Stimulated activated memory B cell treated with anti-CD40 and anti-IgM and Interleukin-4, amounts not matched to agents 10 μg/mL and 1 μg/mL and 100 μg/mL, for 72 hours (primary cell): Measurements from ENCODE around the gene PRDM15.
A peak's percentile ranks its signal among the peaks of the same experiment; 100 is the strongest.

Source experiments
- ATAC-seq: fragments of 150-1000 bp; cut with Tn5 transposase; 2 replicates; pipeline ENCODE4 v1.10.0; 2021
- H3K27ac Mint-ChIP-seq: one replicate; pipeline ENCODE4 v1.8.0; 2022; ENCODE audit warnings: mild to moderate bottlenecking, mixed read lengths
- H3K27me3 Mint-ChIP-seq: one replicate; pipeline ENCODE4 v1.8.0; 2022; ENCODE audit warnings: mixed read lengths
- H3K36me3 Mint-ChIP-seq: one replicate; pipeline ENCODE4 v1.8.0; 2022; ENCODE audit warnings: mixed read lengths
- H3K4me1 Mint-ChIP-seq: one replicate; pipeline ENCODE4 v1.8.0; 2022; ENCODE audit warnings: mixed read lengths
- H3K4me3 Mint-ChIP-seq: one replicate; pipeline ENCODE4 v1.8.0; 2022; ENCODE audit warnings: mild to moderate bottlenecking, moderate library complexity, mixed read lengths
- H3K9me3 Mint-ChIP-seq: one replicate; pipeline ENCODE4 v1.8.0; 2022; ENCODE audit warnings: mixed read lengths

The PRDM15 gene, protein sequence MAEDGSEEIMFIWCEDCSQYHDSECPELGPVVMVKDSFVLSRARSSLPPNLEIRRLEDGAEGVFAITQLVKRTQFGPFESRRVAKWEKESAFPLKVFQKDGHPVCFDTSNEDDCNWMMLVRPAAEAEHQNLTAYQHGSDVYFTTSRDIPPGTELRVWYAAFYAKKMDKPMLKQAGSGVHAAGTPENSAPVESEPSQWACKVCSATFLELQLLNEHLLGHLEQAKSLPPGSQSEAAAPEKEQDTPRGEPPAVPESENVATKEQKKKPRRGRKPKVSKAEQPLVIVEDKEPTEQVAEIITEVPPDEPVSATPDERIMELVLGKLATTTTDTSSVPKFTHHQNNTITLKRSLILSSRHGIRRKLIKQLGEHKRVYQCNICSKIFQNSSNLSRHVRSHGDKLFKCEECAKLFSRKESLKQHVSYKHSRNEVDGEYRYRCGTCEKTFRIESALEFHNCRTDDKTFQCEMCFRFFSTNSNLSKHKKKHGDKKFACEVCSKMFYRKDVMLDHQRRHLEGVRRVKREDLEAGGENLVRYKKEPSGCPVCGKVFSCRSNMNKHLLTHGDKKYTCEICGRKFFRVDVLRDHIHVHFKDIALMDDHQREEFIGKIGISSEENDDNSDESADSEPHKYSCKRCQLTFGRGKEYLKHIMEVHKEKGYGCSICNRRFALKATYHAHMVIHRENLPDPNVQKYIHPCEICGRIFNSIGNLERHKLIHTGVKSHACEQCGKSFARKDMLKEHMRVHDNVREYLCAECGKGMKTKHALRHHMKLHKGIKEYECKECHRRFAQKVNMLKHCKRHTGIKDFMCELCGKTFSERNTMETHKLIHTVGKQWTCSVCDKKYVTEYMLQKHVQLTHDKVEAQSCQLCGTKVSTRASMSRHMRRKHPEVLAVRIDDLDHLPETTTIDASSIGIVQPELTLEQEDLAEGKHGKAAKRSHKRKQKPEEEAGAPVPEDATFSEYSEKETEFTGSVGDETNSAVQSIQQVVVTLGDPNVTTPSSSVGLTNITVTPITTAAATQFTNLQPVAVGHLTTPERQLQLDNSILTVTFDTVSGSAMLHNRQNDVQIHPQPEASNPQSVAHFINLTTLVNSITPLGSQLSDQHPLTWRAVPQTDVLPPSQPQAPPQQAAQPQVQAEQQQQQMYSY

DNA sequence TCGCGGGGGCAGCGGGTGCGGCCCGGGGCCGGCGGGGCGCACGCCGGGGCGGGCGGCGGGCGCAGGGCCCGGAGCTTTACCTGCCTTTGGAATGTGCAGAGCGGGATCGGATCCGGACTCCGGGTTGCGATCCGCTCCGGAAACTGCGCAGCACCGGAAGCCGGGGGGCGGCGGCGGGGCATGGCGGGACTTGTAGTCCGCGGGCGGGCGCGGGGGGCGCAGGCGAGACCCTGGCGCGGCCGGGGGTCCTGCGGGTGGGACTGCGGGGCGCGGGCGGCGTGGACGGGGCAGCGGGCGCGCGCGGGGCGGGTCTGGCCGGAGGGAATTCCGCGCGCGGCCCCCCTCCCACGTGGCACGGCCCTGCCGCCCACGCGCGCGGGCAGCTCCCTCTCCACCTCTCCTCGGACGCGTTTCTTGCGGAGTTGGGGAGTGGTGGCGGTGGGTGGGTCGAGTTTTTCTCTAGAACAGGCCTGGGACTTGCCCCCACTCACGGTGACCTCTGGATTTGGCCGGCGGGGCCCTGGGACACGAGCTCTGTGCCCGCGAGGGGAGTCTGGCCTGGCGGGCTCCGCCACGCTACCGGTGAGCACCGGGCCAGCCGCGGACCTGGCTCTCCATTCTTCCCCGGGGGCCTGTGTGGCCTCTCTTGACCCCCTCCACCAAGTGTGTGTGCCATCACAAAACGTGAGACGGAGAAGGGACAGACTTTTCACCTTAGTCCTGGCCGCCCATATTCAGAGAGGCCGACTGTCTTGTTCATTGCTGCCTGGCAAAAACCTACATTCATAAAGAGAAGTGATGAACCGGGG lies at the start of gene PRDM15:
TSS of gene PRDM15 (minus strand) at position 155 of the 809 bp plus-strand sequence. CDS start 18,981 bp downstream, outside the sequence.
- no peaks in the 10 kb centered on the region for H3K9me3 Mint-ChIP-seq
- H3K27me3 Mint-ChIP-seq, result no peaks in the 10 kb centered on the region
- ATAC-seq, result peak; percentile 85
- H3K27ac Mint-ChIP-seq, result peak within 1 kb of the TSS; percentile 92
- peak within 1 kb of the TSS; percentile 91 for H3K4me3 Mint-ChIP-seq
- peaks cover 39% of the 10 kb centered on the region for H3K4me1 Mint-ChIP-seq
- H3K36me3 Mint-ChIP-seq, result peaks cover 13% of the 10 kb centered on the region

DNA sequence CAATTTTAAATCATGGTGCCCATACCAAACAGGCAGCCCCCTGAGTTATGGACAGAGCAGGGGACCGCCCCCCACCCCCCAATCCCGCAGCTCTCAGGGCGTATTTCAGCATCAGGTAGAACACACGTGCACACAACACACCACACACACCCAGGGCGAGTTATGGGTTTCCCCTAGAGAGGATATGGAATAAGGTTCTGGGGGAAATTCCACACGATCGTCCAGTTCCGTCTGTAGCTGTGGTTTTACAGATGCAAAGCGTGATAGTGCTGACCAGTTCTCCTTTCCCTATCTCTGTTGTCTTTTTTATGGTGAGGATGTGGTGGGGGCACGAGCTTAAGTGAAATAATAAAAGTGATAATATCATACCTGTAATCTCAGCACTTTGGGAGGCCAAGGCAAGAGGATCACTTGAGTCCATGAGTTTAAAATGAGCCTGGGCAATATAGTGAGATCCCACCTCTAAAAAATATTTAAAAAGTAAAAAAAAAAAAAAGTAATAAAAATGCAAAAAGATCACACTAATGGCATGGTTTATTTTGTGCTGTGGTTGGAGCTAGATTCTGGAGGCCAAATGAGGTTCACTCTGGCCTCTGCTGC lies 49.6 kb upstream of the PRDM15 start:
- H3K9me3 Mint-ChIP-seq, result no peaks in the 10 kb centered on the region
- peaks cover 81% of the 10 kb centered on the region for H3K4me1 Mint-ChIP-seq
- no peaks in the 10 kb centered on the region for H3K36me3 Mint-ChIP-seq
- H3K27me3 Mint-ChIP-seq, result no peaks in the 10 kb centered on the region
- H3K4me3 Mint-ChIP-seq, result peak overlapping the region; percentile 6
- H3K27ac Mint-ChIP-seq, result peak overlapping the region; percentile 100
- ATAC-seq, result peak; percentile 90

DNA sequence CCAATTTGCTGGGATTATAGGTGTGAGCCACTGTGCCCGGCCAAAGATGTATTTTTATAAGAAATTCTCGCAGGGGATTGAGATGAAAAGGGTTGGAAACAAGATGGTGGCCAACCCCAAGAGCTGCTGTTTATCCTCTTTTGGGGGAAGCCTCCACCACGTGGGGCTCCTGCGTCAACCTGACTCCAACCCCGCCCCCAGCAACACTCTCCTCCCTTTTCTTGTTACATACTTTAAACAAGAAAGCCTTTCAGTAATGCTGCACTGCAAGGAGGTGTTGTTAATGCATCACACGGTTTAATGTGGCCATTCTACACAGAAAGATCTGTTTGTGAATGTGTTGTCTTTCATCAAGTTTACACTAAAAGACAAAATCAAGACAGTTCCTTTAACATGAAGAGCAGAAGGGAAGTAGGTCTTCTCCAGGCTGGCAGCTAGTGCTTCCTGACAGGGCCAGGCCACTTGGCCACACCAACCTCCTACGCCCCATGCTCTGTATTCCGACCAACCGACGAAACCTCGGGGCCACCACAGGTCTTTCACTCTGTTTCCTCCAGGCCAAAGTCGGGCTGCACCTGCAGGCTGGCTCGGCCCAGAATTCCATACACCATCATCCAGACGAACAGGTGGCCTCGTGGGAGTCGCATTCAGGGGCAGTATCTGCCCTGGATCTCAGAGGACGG lies 48.7 kb upstream of the PRDM15 start:
- no peak for ATAC-seq
- Mint-ChIP-seq H3K27ac (peak overlapping the region; percentile 100), H3K4me1 (peaks cover 78% of the 10 kb centered on the region), H3K4me3 (peak overlapping the region; percentile 6), H3K36me3 (no peaks in the 10 kb centered on the region), H3K9me3 (no peaks in the 10 kb centered on the region), H3K27me3 (no peaks in the 10 kb centered on the region)

DNA sequence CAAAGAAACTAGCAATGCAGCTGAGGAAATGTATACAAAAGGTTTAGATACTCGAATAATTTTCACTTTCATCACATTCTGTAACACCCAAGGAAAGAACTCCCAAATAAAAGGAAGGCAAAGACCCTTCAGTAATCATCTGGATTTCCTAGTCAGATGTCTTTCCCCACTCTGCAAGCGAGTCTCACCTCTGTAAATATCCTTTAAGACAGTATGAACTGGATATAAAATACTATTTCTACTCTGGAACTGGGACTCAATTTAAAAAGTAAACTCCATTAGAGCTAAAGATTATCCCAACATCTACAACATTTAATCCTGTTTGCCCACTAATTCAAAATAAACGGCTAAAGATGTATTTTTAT lies 47.6 kb upstream of the PRDM15 start:
- H3K36me3 Mint-ChIP-seq, result no peaks in the 10 kb centered on the region
- peak overlapping the region; percentile 100 for H3K27ac Mint-ChIP-seq
- no peak for ATAC-seq
- H3K4me1 Mint-ChIP-seq, result peaks cover 80% of the 10 kb centered on the region
- no peaks in the 10 kb centered on the region for H3K9me3 Mint-ChIP-seq
- peak overlapping the region; percentile 91 for H3K4me3 Mint-ChIP-seq
- H3K27me3 Mint-ChIP-seq, result no peaks in the 10 kb centered on the region

DNA sequence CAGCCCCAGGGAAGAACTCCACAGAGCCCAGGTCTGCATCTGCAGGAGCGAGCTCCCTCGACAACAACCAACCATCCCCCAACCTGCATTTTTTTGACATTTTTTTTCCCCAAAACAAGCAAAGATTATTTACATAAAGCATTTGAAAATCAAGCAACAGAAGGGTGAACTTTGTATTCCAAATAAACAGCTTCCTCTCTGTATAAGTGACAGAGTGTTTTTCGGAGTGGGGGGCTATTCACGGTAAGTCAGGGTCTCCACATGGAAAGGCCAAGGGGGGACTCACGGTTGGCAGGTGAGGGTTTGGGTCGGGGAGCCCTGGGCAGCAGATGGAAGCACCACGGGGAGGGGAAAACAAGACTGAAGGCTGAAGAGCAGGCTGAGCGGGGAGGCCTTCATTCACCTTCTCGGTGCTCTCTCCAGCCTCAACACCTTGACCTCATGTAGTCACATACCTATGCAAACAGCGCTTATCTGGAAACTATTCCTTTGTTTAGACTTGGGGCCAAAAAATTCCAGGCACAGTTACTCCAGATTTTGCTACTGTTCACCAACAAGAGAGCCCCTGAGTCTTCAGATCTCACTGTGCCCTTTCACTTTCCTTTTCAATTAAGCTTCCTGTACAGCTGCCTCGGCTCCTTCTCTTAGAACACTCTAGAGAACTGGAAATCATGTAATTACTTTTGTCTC lies 47.1 kb upstream of the PRDM15 start:
- peaks cover 84% of the 10 kb centered on the region for H3K4me1 Mint-ChIP-seq
- no peaks in the 10 kb centered on the region for H3K27me3 Mint-ChIP-seq
- peak overlapping the region; percentile 91 for H3K4me3 Mint-ChIP-seq
- no peaks in the 10 kb centered on the region for H3K36me3 Mint-ChIP-seq
- H3K9me3 Mint-ChIP-seq, result no peaks in the 10 kb centered on the region
- peak; percentile 60 for ATAC-seq
- peak overlapping the region; percentile 100 for H3K27ac Mint-ChIP-seq

DNA sequence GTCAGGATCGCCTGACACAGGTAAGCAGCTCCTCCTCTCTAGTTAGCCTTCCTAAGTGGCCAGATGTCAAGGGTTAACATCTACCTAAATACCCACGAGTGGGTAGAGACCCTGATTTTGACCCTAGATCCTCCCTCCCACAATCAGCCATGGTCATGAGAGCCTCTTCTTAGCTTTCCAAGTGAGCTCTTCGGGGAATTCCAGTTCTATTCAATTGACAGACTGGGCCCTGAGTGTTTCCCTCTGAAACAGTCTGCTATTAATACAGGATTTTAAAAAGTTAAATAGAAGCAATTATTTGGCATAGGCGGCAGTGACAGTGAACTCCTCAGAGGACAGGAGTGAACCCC lies 46.6 kb upstream of the PRDM15 start:
- Mint-ChIP-seq H3K9me3 (no peaks in the 10 kb centered on the region), H3K36me3 (no peaks in the 10 kb centered on the region), H3K4me1 (peaks cover 83% of the 10 kb centered on the region), H3K27ac (peak overlapping the region; percentile 100), H3K27me3 (no peaks in the 10 kb centered on the region), H3K4me3 (peak overlapping the region; percentile 91)
- no peak for ATAC-seq

DNA sequence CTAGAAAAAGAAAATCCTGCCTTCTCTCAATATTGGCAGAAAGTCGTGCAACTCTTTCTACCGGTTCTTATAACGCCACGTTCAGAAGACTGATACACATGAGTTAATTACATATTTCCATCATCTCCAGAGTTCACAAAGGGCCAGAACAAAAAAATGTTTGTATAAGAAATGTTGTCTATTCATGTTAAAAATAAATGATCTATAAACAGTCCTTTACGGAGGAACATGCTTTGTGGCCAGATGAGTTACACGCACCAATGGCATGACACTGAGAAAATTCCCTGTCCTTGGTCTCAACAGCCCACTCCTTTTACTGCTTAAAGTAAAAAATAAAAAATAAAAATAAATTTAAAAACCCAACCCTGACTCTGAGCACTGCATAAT lies 45.2 kb upstream of the PRDM15 start:
- H3K36me3 Mint-ChIP-seq, result no peaks in the 10 kb centered on the region
- H3K9me3 Mint-ChIP-seq, result no peaks in the 10 kb centered on the region
- H3K4me3 Mint-ChIP-seq, result no peak overlapping the region
- H3K27ac Mint-ChIP-seq, result peak overlapping the region; percentile 70
- ATAC-seq, result no peak
- H3K27me3 Mint-ChIP-seq, result no peaks in the 10 kb centered on the region
- H3K4me1 Mint-ChIP-seq, result peaks cover 72% of the 10 kb centered on the region

DNA sequence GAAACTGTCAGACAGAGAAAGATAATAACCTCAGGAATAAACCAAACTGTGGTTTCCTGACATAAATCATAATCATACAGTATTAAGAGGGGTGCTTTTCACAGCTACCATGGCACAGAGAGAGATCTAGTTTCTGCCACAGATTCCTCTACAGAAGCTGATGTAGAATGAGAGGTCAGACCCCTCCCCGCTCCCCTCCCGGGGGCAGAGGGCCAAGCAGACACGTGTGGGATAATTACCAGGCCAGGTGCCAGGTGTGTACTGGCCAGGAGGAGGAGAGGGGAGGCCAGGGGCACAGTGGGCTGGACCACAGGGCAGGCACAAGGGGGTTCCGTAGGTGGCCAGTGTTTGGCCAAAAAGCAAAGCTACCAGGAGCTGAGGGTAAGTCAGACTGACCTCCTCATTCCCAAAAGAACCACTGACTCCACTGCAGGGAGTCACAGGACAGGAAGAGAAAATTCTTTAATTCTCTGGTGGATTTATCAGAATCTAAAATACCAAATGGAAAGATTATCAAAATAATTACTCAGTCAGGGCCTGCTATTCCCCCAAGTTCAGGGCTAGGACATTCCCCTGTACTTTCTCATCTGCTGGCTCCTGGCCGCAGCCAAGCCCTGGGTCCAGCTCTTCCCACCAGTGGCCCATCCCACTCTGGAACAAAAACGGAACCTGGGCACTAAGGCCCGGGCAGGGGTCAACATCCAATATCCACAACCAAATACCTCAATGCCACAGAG lies 44.7 kb upstream of the PRDM15 start:
- Mint-ChIP-seq H3K4me1 (peaks cover 66% of the 10 kb centered on the region), H3K27me3 (no peaks in the 10 kb centered on the region), H3K36me3 (no peaks in the 10 kb centered on the region), H3K4me3 (peak overlapping the region; percentile 36), H3K9me3 (no peaks in the 10 kb centered on the region), H3K27ac (peak overlapping the region; percentile 70)
- ATAC-seq, result no peak

DNA sequence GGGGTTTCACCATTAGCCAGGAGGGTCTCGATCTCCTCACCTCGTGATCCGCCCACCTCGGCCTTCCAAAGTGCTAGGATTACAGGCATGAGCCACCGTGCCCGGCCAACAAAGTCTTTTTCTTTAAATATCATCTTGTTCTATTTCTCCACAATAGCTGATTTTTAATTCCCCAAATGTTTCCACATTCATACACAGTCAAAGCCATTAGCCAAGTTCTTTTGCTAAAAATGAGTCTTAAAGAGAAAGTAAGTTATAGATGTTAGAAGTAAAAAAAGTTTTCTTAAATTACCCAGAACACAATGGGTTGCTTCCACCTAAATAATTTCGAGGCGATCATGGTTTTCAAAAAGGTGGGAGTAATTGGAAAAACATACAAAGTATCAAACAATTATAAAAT lies 44.0 kb upstream of the PRDM15 start:
- ATAC-seq, result no peak
- Mint-ChIP-seq H3K27ac (peak overlapping the region; percentile 70), H3K4me3 (peak overlapping the region; percentile 10), H3K27me3 (no peaks in the 10 kb centered on the region), H3K9me3 (no peaks in the 10 kb centered on the region), H3K36me3 (peaks cover under 1% of the 10 kb centered on the region), H3K4me1 (peaks cover 60% of the 10 kb centered on the region)

DNA sequence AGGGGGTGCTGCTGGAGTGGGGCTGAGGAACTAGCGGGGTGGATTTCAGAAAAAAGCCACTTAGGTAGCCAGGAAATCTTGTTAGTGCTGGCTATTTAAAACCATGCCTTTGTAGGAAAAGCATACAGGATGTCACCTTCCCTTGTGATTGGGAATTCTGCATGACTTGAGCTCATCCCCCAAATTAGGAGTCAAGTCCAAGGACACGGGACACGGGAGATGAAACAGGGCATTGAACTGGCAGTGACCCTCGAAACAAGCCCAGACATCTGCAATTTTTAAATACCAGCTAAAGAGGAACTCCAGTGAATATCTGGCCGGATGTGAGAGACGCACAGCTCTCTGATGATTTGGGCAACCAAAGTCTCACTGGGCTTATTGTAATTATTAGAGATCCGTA lies 41.9 kb upstream of the PRDM15 start:
- Mint-ChIP-seq H3K36me3 (peaks cover 22% of the 10 kb centered on the region), H3K4me1 (peaks cover 42% of the 10 kb centered on the region), H3K27me3 (no peaks in the 10 kb centered on the region), H3K27ac (peak overlapping the region; percentile 67), H3K9me3 (no peaks in the 10 kb centered on the region), H3K4me3 (no peak overlapping the region)
- ATAC-seq, result peak; percentile 74

DNA sequence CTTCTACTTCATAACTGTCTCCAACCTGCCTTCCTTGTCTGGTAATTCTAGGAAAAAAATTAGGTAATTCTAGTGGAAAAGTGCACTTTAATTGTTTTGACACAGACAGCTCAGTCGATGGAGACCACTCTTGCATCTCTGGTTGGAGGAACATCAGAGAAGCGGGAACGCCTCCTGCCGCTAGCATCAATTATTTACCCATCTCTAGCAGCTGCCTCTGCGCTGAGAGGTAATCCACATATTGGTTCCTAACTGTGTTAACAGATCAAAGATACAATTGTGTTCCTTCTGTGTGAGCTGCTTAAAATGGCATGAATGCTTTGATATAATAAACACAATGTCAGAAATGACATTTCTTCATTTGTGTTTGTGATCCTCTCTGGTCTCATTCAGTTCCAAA lies 41.3 kb upstream of the PRDM15 start:
- no peak overlapping the region for H3K4me3 Mint-ChIP-seq
- peaks cover 37% of the 10 kb centered on the region for H3K4me1 Mint-ChIP-seq
- H3K27me3 Mint-ChIP-seq, result no peaks in the 10 kb centered on the region
- H3K36me3 Mint-ChIP-seq, result peaks cover 26% of the 10 kb centered on the region
- ATAC-seq, result no peak
- no peak overlapping the region for H3K27ac Mint-ChIP-seq
- no peaks in the 10 kb centered on the region for H3K9me3 Mint-ChIP-seq

DNA sequence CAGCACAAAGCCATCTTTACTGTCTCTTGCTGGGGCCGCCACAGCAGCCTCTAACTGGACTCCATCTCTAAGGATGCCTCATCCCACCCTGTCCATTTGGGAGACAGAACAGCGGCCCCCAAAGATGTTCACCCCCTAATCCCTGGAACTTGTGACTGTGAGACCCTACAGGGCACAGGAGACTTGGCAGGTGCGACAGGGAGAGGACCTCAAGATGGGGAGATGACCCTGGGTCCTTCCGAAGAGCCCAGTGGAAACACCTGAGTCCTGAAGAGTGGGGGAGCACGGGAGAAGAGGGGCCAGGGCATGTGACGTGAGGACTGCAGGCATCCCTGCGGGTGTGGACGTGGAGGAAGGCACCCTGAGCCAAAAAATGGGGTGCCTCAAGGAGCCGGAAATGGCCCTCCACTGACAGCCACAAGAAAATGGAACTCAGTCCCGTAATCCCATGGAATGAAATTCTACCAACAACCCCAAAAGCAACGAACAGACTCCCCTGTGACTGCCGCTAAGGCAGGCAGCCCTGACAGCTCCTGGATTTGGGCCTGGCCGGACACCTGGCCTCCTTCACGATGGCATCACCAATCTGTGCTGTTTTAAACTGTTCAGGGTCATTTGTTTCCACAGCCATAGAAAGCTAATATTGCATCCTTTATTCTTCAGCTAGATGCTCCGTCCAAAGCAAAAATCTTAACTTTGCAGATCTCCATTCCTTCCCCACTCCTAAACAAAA lies 40.7 kb upstream of the PRDM15 start:
- Mint-ChIP-seq H3K27ac (no peak overlapping the region), H3K27me3 (no peaks in the 10 kb centered on the region), H3K4me1 (peaks cover 32% of the 10 kb centered on the region), H3K4me3 (no peak overlapping the region), H3K36me3 (peaks cover 30% of the 10 kb centered on the region), H3K9me3 (no peaks in the 10 kb centered on the region)
- ATAC-seq, result no peak
